PC-3 (cell line): ENCODE results near the gene PROSER3. TPM values are rescaled to one million over a fixed set of nuclear protein-coding genes. Genes with fewer than 3 reads are reported as not detected.

Source experiments
- ATAC-seq: fragments of 200-7000 bp; cut with Tn5 transposase; 2 replicates; pipeline ENCODE4 v1.9.1; 2020; ENCODE audit warnings: mild to moderate bottlenecking, moderate library complexity
- BruUV-seq: library from RNA; stranded (reverse); fragments of 400-500 nt; replicated peaks from 2 replicates; lab custom pipeline; 2021; lab: Mats Ljungman, UMichigan
- CTCF ChIA-PET: fragments of 300-600 bp; sonication (Branson Sonifier 250); formaldehyde crosslinking; loops from one replicate; lab custom pipeline; 2022; ENCODE audit warnings: antibody characterized with exemption; lab: Charles Lee
- POLR2A ChIA-PET: fragments of 300-600 bp; sonication (Branson Sonifier 250); formaldehyde crosslinking; loops from one replicate; lab custom pipeline; 2022; ENCODE audit warnings: antibody characterized with exemption; ENCODE audit not compliant: unreplicated experiment; lab: Charles Lee
- DNase-seq: peaks from one replicate; pipeline ENCODE4 v3.0.0-alpha.2; 2015
- H2AFZ ChIP-seq: fragments of 300-600 bp; sonication (generic); 2 replicates; pipeline ENCODE4 v1.6.0; 2016; ENCODE audit warnings: antibody characterized with exemption, low read length
- H3F3A ChIP-seq: fragments of 300-600 bp; sonication (generic); one replicate; pipeline ENCODE4 v1.6.0; 2017; ENCODE audit warnings: antibody characterized with exemption, low read length, control low read depth, mild to moderate bottlenecking; ENCODE audit not compliant: unreplicated experiment
- H3K27ac ChIP-seq: fragments of 300-600 bp; sonication (generic); 2 replicates; pipeline ENCODE4 v1.5.1; 2016; ENCODE audit warnings: mild to moderate bottlenecking, low read length
- H3K27me3 ChIP-seq: fragments of 300-600 bp; sonication (generic); 2 replicates; pipeline ENCODE4 v1.6.1; 2016; ENCODE audit warnings: low read length, mixed read lengths
- H3K36me3 ChIP-seq: fragments of 300-600 bp; sonication (generic); 2 replicates; pipeline ENCODE4 v1.6.1; 2016; ENCODE audit warnings: low read depth, mixed run types, low read length, mixed read lengths
- H3K4me1 ChIP-seq: fragments of 300-600 bp; sonication (generic); 2 replicates; pipeline ENCODE4 v1.5.1; 2016; ENCODE audit warnings: low read length; ENCODE audit not compliant: insufficient read depth
- H3K4me2 ChIP-seq: fragments of 300-600 bp; sonication (generic); 2 replicates; pipeline ENCODE4 v1.6.0; 2016; ENCODE audit warnings: low read length
- H3K4me3 ChIP-seq: fragments of 300-600 bp; sonication (generic); 2 replicates; pipeline ENCODE4 v1.5.1; 2016; ENCODE audit warnings: mild to moderate bottlenecking, low read length, mixed read lengths
- H3K79me2 ChIP-seq: fragments of 300-600 bp; sonication (generic); 2 replicates; pipeline ENCODE4 v1.6.1; 2017; ENCODE audit warnings: low read length, mixed read lengths
- H3K9ac ChIP-seq: fragments of 300-600 bp; sonication (generic); 2 replicates; pipeline ENCODE4 v1.6.0; 2016; ENCODE audit warnings: mild to moderate bottlenecking, low read length
- H3K9me2 ChIP-seq: fragments of 300-600 bp; sonication (generic); replicated peaks from 2 replicates; pipeline ENCODE4 v1.6.1; 2016; ENCODE audit warnings: mixed run types, low read length, mixed read lengths
- H3K9me3 ChIP-seq: fragments of 300-600 bp; sonication (generic); 2 replicates; pipeline ENCODE4 v1.6.1; 2016; ENCODE audit warnings: low read length, mixed read lengths
- H4K20me1 ChIP-seq: fragments of 300-600 bp; sonication (generic); 2 replicates; pipeline ENCODE4 v1.6.1; 2016; ENCODE audit warnings: low read length, mixed read lengths
- EZH2 ChIP-seq: fragments of 300-600 bp; sonication (generic); IDR thresholded peaks from one replicate; pipeline ENCODE4 v1.6.1; 2017; ENCODE audit warnings: antibody characterized with exemption, mild to moderate bottlenecking, low read length; ENCODE audit not compliant: unreplicated experiment
- EZH2phosphoT487 ChIP-seq: fragments of 300-600 bp; sonication (generic); IDR thresholded peaks from 2 replicates; pipeline ENCODE4 v1.6.1; 2018; ENCODE audit warnings: mild to moderate bottlenecking, antibody characterized with exemption, low read length, borderline replicate concordance
- intact Hi-C: fragments of 100-400 bp; cut with micrococcal nuclease; formaldehyde crosslinking; loops from 2 replicates; pipeline ENCODE4 v1.9.0; 2023
- total RNA-seq: library from RNA; depleted of rRNA; stranded (reverse); fragments of >200 nt; gene quantifications from 2 replicates; pipeline ENCODE4 v1.2.3, GENCODE V29; 2014
- TF ChIP-seq, protein P1 (sequence below): fragments of 300-600 bp; sonication (generic); conservative IDR thresholded peaks from 2 replicates; pipeline ENCODE4 v1.5.1; 2017; ENCODE audit warnings: antibody characterized with exemption, low read depth, mild to moderate bottlenecking, low read length

The PROSER3 gene
- total RNA-seq, 1 experiment from 2014 or later: 5.5 TPM

GRCh38 chr19:35764432-35765315, 6.7 kb downstream of the PROSER3 start:
- Histone ChIP-seq H3K79me2 (peaks cover 2% of the 10 kb centered on the region), H3K4me3 (no peak overlapping the region), H3K9me3 (no peaks in the 10 kb centered on the region), H2AFZ (no peak overlapping the region), H3K27me3 (no peaks in the 10 kb centered on the region), H3K36me3 (no peaks in the 10 kb centered on the region), H3K4me1 (peaks cover 6% of the 10 kb centered on the region; the same call in 1 of the 2 replicates), H4K20me1 (no peaks in the 10 kb centered on the region), H3K9me2 (no peaks in the 10 kb centered on the region), H3F3A (no peaks in the 10 kb centered on the region), H3K9ac (no peak overlapping the region), H3K4me2 (no peak overlapping the region), H3K27ac (no peak overlapping the region)
- no TSS peak for BruUV-seq
- intact Hi-C loops: no loop called here
- no peak for ATAC-seq
- ChIA-PET CTCF (no interaction called here), POLR2A (no interaction called here)
- DNase-seq: no peak
- TF ChIP-seq EZH2phosphoT487 (no peak), EZH2 (no peak)
- TF ChIP-seq, protein P1, sequence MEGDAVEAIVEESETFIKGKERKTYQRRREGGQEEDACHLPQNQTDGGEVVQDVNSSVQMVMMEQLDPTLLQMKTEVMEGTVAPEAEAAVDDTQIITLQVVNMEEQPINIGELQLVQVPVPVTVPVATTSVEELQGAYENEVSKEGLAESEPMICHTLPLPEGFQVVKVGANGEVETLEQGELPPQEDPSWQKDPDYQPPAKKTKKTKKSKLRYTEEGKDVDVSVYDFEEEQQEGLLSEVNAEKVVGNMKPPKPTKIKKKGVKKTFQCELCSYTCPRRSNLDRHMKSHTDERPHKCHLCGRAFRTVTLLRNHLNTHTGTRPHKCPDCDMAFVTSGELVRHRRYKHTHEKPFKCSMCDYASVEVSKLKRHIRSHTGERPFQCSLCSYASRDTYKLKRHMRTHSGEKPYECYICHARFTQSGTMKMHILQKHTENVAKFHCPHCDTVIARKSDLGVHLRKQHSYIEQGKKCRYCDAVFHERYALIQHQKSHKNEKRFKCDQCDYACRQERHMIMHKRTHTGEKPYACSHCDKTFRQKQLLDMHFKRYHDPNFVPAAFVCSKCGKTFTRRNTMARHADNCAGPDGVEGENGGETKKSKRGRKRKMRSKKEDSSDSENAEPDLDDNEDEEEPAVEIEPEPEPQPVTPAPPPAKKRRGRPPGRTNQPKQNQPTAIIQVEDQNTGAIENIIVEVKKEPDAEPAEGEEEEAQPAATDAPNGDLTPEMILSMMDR: no peak

- Histone ChIP-seq H3K9me2 (no peaks in the 10 kb centered on the region), H3K27ac (no peak overlapping the region), H3K36me3 (no peaks in the 10 kb centered on the region), H3K27me3 (no peaks in the 10 kb centered on the region), H3F3A (no peaks in the 10 kb centered on the region), H4K20me1 (no peaks in the 10 kb centered on the region), H3K9me3 (no peaks in the 10 kb centered on the region), H3K79me2 (no peaks in the 10 kb centered on the region), H3K4me1 (peaks cover 6% of the 10 kb centered on the region; the same call in 1 of the 2 replicates), H3K9ac (no peak overlapping the region), H3K4me3 (no peak overlapping the region), H2AFZ (no peak overlapping the region), H3K4me2 (no peak overlapping the region)
- POLR2A ChIA-PET: no interaction called here
- CTCF ChIA-PET: no interaction called here
- intact Hi-C loops: no loop called here
- no peak for TF ChIP-seq EZH2
- TF ChIP-seq, protein P1: no peak
- no peak for TF ChIP-seq EZH2phosphoT487
- ATAC-seq: no peak
- DNase-seq: no peak
- no TSS peak for BruUV-seq
Measured at GRCh38 chr19:35766571-35767104, 8.7 kb downstream of the PROSER3 start.
